Measurements from ENCODE around the gene C1QTNF9.
"Not testable (repeated sequence)": the region's sequence is repeated elsewhere in the genome, so short reads cannot be mapped to it uniquely, and the experiment has no call there.

The C1QTNF9 gene

DNA sequence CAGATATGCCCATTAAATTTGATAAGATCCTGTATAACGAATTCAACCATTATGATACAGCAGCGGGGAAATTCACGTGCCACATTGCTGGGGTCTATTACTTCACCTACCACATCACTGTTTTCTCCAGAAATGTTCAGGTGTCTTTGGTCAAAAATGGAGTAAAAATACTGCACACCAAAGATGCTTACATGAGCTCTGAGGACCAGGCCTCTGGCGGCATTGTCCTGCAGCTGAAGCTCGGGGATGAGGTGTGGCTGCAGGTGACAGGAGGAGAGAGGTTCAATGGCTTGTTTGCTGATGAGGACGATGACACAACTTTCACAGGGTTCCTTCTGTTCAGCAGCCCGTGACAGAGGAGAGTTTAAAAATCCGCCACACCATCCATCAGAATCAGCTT lies 12.0 kb downstream of the C1QTNF9 start:
- DNase-seq (ENCODE audit: low read depth in 2 of 2): not testable (repeated sequence)

GRCh38 chr13:24322470-24322869 lies 13.1 kb downstream of the C1QTNF9 start:
- not testable (repeated sequence) for DNase-seq (ENCODE audit: low read depth in 2 of 2)

DNA sequence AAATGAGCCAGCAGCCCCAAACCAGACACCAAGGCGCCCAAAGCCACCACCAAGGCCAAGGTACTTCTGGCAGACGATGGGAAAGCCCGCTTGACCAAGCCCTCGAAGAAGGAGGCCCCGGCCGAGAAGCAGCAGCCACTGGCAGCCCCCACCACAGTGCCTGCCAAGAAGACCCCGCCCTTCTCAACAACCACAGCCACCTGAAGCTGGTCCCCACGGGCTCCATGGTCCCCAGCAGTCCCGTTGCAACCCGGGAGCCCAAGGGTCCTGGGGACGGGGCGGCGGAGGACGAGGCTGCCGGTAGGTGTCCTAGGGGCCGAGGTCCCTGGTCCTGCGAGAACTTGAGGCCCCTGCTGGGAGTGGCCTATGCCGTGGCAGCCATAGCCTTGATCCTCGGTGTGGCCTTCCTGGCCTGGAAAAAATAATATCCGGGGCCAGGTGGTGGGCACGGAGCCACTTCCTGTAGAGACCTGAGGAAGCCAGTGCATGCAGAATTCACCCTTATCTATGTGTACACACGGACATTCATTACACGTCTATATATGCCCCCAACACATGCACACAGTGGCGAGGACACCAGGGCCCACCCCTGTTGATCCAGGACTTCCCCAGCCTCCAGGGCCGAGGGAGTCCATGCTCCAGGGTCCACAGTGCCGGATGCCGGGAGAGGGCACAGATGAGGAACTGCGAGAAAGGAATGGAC lies 13.8 kb downstream of the C1QTNF9 start:
- DNase-seq (ENCODE audit: low read depth in 2 of 2): no peak

GRCh38 chr13:24323739-24324075 lies 14.3 kb downstream of the C1QTNF9 start:
- no peak for DNase-seq (ENCODE audit: low read depth in 2 of 2)

GRCh38 chr13:24327598-24327997 lies 18.2 kb downstream of the C1QTNF9 start:
- not testable (repeated sequence) for DNase-seq (ENCODE audit: low read depth in 2 of 2)

GRCh38 chr13:24328145-24328544 lies 18.8 kb downstream of the C1QTNF9 start:
- no peak for DNase-seq (ENCODE audit: low read depth in 2 of 2)

DNA sequence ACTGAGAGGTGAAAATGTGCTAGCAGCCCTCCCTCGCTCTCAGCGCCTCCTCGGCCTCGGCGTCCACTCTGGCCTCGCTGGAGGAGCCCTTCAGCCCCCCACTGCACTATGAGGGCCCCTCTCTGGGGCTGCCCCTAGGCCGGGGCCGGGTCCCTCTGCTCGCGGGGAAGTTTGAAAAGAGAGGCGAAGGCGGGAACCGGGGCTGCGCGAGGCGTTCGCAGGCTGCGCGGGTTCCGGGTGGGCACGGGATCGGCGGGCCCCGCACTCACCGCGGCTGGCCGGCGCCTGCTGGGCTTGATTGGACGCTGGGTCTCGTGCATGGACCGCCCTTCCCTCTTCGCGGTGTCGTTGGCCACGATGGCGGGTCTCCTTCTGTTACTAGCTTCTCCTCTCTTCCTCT lies 29.3 kb downstream of the C1QTNF9 start:
- DNase-seq (ENCODE audit: low read depth in 2 of 2): no peak

- DNase-seq (ENCODE audit: low read depth in 2 of 2): no peak
Measured at GRCh38 chr13:24339937-24340607, 30.7 kb downstream of the C1QTNF9 start.

- DNase-seq (ENCODE audit: low read depth in 2 of 2): no peak
Measured at GRCh38 chr13:24340608-24340955, 31.2 kb downstream of the C1QTNF9 start.

- DNase-seq (ENCODE audit: low read depth in 2 of 2): no peak
Measured at GRCh38 chr13:24341439-24341838, 32.1 kb downstream of the C1QTNF9 start.

DNA sequence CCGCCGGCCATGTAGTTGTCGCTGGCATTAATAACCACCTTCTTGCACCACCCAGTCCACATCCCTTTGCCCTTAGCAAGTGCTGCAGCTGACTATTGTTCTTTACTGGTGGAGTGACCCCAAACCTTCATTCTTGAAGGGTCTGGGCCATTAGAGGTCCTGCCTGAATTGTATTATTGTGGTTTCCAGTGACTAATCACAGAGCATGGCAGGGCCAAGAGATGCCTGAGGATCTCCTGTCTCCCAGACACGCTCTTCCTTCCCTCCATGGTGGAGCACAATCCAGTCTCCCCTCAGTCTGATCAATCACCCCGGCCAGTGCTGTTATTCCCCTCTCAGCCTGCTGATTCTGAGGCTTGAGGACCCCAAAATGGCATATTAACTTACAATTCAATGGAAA lies 39.0 kb downstream of the C1QTNF9 start:
- DNase-seq (ENCODE audit: low read depth in 2 of 2): no peak

DNA sequence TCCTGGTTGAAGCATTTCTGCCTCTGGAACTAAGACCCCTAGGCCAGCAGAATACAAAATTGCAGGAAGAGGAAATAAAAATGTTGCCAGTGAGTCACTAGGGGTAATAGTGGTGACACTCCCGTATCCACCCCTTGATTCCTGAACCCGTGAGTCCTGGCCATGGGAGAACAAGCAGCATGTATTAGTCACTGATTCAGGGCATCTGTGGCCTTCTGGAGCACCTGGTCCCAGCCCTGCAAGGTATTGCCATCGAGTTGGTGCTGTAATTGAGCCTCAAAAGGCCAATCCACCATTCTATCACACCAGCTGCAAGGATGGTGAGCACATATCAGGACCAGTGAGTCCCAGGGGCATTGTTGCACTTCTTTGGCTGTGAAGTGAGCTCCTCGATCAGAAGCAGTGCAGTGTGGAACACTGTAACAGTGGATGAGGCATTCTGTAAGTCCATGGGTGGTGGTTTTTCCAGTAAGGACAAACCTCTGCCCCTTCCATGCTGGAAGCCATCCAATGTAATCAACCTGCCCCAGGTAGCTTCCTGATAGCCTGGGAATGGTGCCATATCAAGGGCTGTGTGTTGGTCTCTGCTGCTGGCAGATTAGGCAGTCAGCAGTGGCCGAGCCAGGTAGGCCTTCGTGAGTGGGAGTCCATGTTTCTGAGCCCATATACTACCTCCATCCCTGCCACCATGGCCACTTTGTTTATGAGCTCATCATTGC lies 39.6 kb downstream of the C1QTNF9 start:
- no peak for DNase-seq (ENCODE audit: low read depth in 2 of 2)

DNA sequence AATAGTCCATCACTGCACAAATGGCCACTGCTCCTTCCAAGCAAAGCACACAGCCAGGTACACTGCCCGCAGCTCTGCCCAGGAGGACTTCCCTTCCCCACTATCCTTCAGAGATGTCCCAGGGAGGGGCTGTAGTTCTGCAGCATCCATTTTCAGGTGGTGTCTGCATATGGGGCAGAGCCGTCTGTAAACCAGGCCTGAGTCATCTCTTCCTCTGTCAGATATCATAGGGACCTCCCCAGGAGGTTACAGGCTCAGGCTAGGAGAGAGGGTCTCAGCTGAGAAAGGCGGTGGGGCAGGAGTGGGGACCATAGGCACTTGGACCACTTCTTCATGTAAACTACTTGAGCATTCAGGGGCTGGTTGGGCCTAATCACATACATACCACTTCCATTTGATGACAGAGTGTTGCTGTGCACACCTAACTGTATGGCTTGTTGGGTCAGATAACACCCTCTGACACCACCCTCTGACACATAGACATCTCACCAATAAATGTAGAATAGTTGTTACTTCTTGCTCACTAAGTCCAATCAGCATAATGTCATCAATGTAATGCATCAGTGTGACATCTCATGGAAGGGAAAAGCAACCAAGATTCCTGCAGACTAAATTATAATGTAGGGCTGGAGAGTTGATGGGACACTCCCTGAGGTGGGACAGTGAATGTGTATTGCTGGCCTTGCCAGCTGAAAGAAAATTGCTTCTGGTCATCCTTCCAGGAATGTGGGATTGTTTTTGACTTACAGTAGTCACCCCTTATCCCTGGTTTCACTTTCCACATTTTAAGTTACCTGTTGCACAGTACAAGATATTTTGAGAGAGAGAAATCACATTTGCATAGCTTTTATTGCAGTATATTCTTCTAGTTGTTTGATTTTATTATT lies 40.6 kb downstream of the C1QTNF9 start:
- DNase-seq (ENCODE audit: low read depth in 2 of 2): not testable (repeated sequence)

DNA sequence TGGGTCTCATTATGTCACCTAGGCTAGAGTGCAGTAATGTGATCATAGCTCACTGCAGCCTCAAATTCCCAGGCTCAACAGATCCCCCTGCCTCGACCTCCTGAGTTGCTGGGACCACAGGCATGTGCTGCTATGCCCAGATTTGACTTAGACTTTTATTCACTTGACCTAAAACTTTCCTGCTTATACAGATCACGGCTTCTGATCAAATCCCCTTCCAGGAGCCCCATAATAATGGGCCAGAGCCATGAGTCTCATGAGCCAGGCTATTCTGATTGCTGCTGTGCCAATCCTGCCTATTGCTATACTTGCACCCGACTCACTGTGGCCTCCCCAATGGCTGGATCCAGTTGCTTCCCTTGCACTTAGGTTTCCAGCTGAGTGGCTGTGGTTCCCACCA lies 42.0 kb downstream of the C1QTNF9 start:
- no peak for DNase-seq (ENCODE audit: low read depth in 2 of 2)

- DNase-seq (ENCODE audit: low read depth in 2 of 2): no peak
Measured at GRCh38 chr13:24353736-24354135, 44.4 kb downstream of the C1QTNF9 start.

GRCh38 chr13:24355103-24355502 lies 45.7 kb downstream of the C1QTNF9 start:
- no peak for DNase-seq (ENCODE audit: low read depth in 2 of 2)

GRCh38 chr13:24356270-24356669 lies 46.9 kb downstream of the C1QTNF9 start:
- DNase-seq (ENCODE audit: low read depth in 2 of 2): no peak

DNA sequence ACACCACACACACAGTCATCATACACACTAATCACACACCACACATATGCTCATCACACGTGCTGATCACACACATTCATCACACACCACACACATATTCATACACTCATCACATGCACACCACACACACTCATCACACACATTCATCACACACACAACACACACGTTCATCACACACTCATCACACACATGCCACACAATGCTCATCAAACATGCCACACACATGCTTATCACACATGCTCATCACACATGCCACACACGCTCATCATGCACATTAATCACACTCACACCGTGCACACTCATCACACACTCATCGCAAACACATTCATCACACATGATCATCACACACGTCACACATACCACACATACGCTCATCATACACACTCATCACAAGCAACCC lies 47.5 kb downstream of the C1QTNF9 start:
- no peak for DNase-seq (ENCODE audit: low read depth in 2 of 2)

GRCh38 chr13:24357756-24358155 lies 48.4 kb downstream of the C1QTNF9 start:
- no peak for DNase-seq (ENCODE audit: low read depth in 2 of 2)

GRCh38 chr13:24358836-24359235 lies 49.5 kb downstream of the C1QTNF9 start:
- DNase-seq (ENCODE audit: low read depth in 2 of 2): not testable (repeated sequence)

DNA sequence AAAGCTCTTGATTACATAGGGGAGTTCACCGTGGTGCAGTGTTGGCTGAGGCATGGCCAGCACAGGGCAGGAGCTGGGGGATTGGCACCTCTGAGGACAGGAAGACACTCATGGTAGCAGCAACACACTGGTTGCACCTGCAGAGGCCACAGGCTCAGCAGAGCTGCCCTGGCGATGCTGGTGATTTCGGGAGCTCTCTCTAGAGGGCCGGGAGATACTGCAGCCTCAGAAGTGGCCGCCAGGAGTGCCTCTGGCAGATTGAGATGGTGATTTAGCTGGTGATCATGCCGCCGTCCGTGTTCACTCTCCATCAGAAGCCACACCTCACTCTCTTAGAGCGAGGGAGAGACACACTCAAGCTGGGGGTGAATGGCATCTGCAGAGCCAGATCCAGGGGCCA lies 49.9 kb downstream of the C1QTNF9 start:
- DNase-seq (ENCODE audit: low read depth in 2 of 2): not testable (repeated sequence)

DNA sequence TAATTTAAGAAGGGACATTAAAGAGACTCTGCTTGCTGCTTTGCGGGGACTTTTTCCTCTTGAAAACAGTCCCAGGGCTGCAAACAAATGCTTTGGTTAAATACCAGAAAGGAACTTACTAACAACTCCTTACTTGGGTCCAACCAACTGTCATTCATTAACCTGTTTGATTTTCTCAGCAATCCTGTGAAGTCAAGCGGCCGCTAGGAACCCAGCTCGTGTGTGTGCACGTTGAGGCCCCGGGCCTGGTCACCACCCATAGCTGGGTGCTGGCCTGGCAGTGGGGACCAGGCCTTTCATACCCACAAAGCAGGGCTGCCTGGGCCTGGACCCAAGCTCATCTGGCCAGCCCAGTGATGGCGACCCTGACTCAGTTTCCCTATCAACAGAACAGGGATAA lies 50.7 kb downstream of the C1QTNF9 start:
- DNase-seq (ENCODE audit: low read depth in 2 of 2): no peak
